OCI-LY7 (cell line): Measurements from ENCODE around the gene DUS1L. TPM values are rescaled to one million over a fixed set of nuclear protein-coding genes. Genes with fewer than 3 reads are reported as not detected.

ENCODE experiments used
- BruUV-seq: library from RNA; stranded (reverse); fragments of 400-500 nt; replicated peaks from 2 replicates; lab custom pipeline; 2021; lab: Mats Ljungman, UMichigan
- CTCF ChIA-PET: fragments of 300-600 bp; sonication (Branson Sonifier 250); formaldehyde crosslinking; loops from one replicate; lab custom pipeline; 2022; ENCODE audit warnings: antibody characterized with exemption; ENCODE audit not compliant: unreplicated experiment; lab: Charles Lee
- POLR2A ChIA-PET: fragments of 300-600 bp; sonication (Branson Sonifier 250); formaldehyde crosslinking; loops from one replicate; lab custom pipeline; 2022; ENCODE audit warnings: antibody characterized with exemption; lab: Charles Lee
- DNase-seq: peaks from one replicate; pipeline ENCODE4 v3.0.0-alpha.2; 2015; ENCODE audit warnings: low spot score
- H2AFZ ChIP-seq: fragments of 200-600 bp; sonication (generic), shearing (Covaris generic); 2 replicates; pipeline ENCODE4 v1.6.1; 2014; ENCODE audit warnings: mild to moderate bottlenecking, antibody characterized with exemption, low read length, moderate library complexity
- H3K27ac ChIP-seq: fragments of 200-600 bp; sonication (generic); 2 replicates; pipeline ENCODE4 v1.5.1; 2014; ENCODE audit warnings: mixed run types, low read depth, mild to moderate bottlenecking, moderate library complexity, low read length, inconsistent platforms; ENCODE audit not compliant: poor library complexity, severe bottlenecking
- H3K36me3 ChIP-seq: fragments of 200-600 bp; sonication (generic); 2 replicates; pipeline ENCODE4 v1.6.1; 2014; ENCODE audit warnings: mild to moderate bottlenecking, antibody characterized with exemption, low read length, moderate library complexity, mixed read lengths; ENCODE audit not compliant: insufficient read depth
- H3K4me1 ChIP-seq: fragments of 200-600 bp; sonication (generic); 2 replicates; pipeline ENCODE4 v1.5.1; 2014; ENCODE audit warnings: mild to moderate bottlenecking, low read length; ENCODE audit not compliant: insufficient read depth, poor library complexity, severe bottlenecking
- H3K4me2 ChIP-seq: fragments of 200-600 bp; sonication (generic); 2 replicates; pipeline ENCODE4 v1.6.1; 2014; ENCODE audit warnings: mild to moderate bottlenecking, low read length
- H3K4me3 ChIP-seq: fragments of 200-600 bp; sonication (generic); 2 replicates; pipeline ENCODE4 v1.5.1; 2014; ENCODE audit warnings: mild to moderate bottlenecking, low read depth, low read length; ENCODE audit not compliant: poor library complexity, severe bottlenecking
- H3K79me2 ChIP-seq: fragments of 200-600 bp; sonication (generic); 2 replicates; pipeline ENCODE4 v1.6.1; 2016; ENCODE audit warnings: low read depth, mild to moderate bottlenecking, low read length, moderate library complexity, mixed read lengths; ENCODE audit not compliant: insufficient read depth
- H3K9me2 ChIP-seq: fragments of 200-600 bp; sonication (generic); 2 replicates; pipeline ENCODE4 v1.6.1; 2016; ENCODE audit warnings: mild to moderate bottlenecking, low read length, mixed read lengths; ENCODE audit not compliant: insufficient read depth
- H3K9me3 ChIP-seq: fragments of 200-600 bp; sonication (generic); 2 replicates; pipeline ENCODE4 v1.6.1; 2014; ENCODE audit warnings: mild to moderate bottlenecking, mixed run types, low read length, mixed read lengths
- H4K20me1 ChIP-seq: fragments of 200-600 bp; sonication (generic); 2 replicates; pipeline ENCODE4 v1.6.1; 2014; ENCODE audit warnings: mild to moderate bottlenecking, antibody characterized with exemption, low read length, moderate library complexity, mixed read lengths; ENCODE audit not compliant: insufficient read depth
- CTCF ChIP-seq: fragments of 200-600 bp; sonication (generic); conservative IDR thresholded peaks from 2 replicates; pipeline ENCODE4 v1.5.1; 2014; ENCODE audit warnings: mild to moderate bottlenecking, antibody characterized with exemption, low read length, moderate library complexity, mixed read lengths
- EZH2phosphoT487 ChIP-seq: fragments of 200-600 bp; sonication (generic); IDR thresholded peaks from 2 replicates; pipeline ENCODE4 v1.6.1; 2018; ENCODE audit warnings: low read depth, borderline replicate concordance, mild to moderate bottlenecking, mixed run types, antibody characterized with exemption, low read length, moderate library complexity, mixed read lengths
- intact Hi-C: fragments of 100-400 bp; cut with micrococcal nuclease; formaldehyde crosslinking; loops from one replicate; pipeline ENCODE4 v1.10.0; 2022; ENCODE audit not compliant: unreplicated experiment
- total RNA-seq, 2 experiments: library from RNA; depleted of rRNA in 1 of 2; stranded (reverse); fragments of >200 nt in 1 of 2; shearing (Covaris generic) in 1 of 2; gene quantifications; 2 replicates each; pipeline ENCODE4 v1.2.3, GENCODE V29; 2014 to 2022

DUS1L gene
- total RNA-seq, 2 experiments from 2014 or later, result 320 to 388 TPM

GRCh38 chr17:82015311-82015971, 50.2 kb downstream of the DUS1L start:
- Histone ChIP-seq H3K9me2 (no peaks in the 10 kb centered on the region), H2AFZ (no peak overlapping the region), H3K79me2 (no peaks in the 10 kb centered on the region), H3K9me3 (no peaks in the 10 kb centered on the region), H3K27ac (no peak overlapping the region), H3K4me1 (peaks cover 9% of the 10 kb centered on the region), H4K20me1 (no peaks in the 10 kb centered on the region), H3K4me2 (no peak overlapping the region), H3K36me3 (peaks cover 11% of the 10 kb centered on the region; the same call in 1 of the 2 replicates), H3K4me3 (no peak overlapping the region)
- ChIA-PET CTCF (no interaction called here), POLR2A (no interaction called here)
- BruUV-seq, result no TSS peak
- no peak for DNase-seq
- intact Hi-C loops, result no loop called here
- no peak for TF ChIP-seq CTCF
- no peak for TF ChIP-seq EZH2phosphoT487

GRCh38 chr17:82014971-82015310, 50.7 kb downstream of the DUS1L start:
- ChIA-PET POLR2A (no interaction called here), CTCF (no interaction called here)
- no peak for TF ChIP-seq CTCF
- no peak for TF ChIP-seq EZH2phosphoT487
- Histone ChIP-seq H3K36me3 (peaks cover 11% of the 10 kb centered on the region; the same call in 1 of the 2 replicates), H4K20me1 (no peaks in the 10 kb centered on the region), H2AFZ (no peak overlapping the region), H3K4me2 (no peak overlapping the region), H3K27ac (no peak overlapping the region), H3K4me3 (no peak overlapping the region), H3K9me2 (no peaks in the 10 kb centered on the region), H3K4me1 (peaks cover 4% of the 10 kb centered on the region), H3K79me2 (no peaks in the 10 kb centered on the region), H3K9me3 (no peaks in the 10 kb centered on the region)
- no TSS peak for BruUV-seq
- intact Hi-C loops, result no loop called here
- DNase-seq, result no peak

- POLR2A ChIA-PET, result no interaction called here
- Histone ChIP-seq H3K4me3 (no peak overlapping the region), H3K36me3 (peaks cover 11% of the 10 kb centered on the region; the same call in 1 of the 2 replicates), H2AFZ (no peak overlapping the region), H4K20me1 (no peaks in the 10 kb centered on the region), H3K9me3 (no peaks in the 10 kb centered on the region), H3K4me1 (no peaks in the 10 kb centered on the region), H3K9me2 (no peaks in the 10 kb centered on the region), H3K79me2 (no peaks in the 10 kb centered on the region), H3K4me2 (no peak overlapping the region), H3K27ac (no peak overlapping the region)
- TF ChIP-seq EZH2phosphoT487, result no peak
- TF ChIP-seq CTCF, result no peak
- no TSS peak for BruUV-seq
- CTCF ChIA-PET, result no interaction called here
- intact Hi-C loops, result no loop called here
- no peak for DNase-seq
These were observed 51.2 kb downstream of the DUS1L start for GRCh38 chr17:82014432-82014831.
